DND-41 (cell line): ENCODE data around the gene RNGTT.

Experiments used
- ATAC-seq: fragments of 200-7000 bp; cut with Tn5 transposase; 3 replicates; pipeline ENCODE4 v1.9.1; 2021; ENCODE audit warnings: low read depth; ENCODE audit not compliant: insufficient read depth
- DNase-seq: peaks from one replicate; pipeline ENCODE4 v3.0.0-alpha.2; 2020
- H2AFZ ChIP-seq: 2 replicates; pipeline ENCODE4 v1.6.0; 2012; ENCODE audit warnings: low read depth, low read length
- H3K27ac ChIP-seq: 2 replicates; pipeline ENCODE4 v1.5.1; 2012; ENCODE audit warnings: low read length, inconsistent platforms
- H3K27me3 ChIP-seq: fragments of 200-600 bp; sonication (generic); 2 replicates; pipeline ENCODE4 v1.6.0; 2012; ENCODE audit warnings: low read length, mild to moderate bottlenecking, inconsistent platforms; ENCODE audit not compliant: insufficient read depth, poor library complexity
- H3K36me3 ChIP-seq: 2 replicates; pipeline ENCODE4 v1.5.1; 2012; ENCODE audit warnings: low read length, inconsistent platforms; ENCODE audit not compliant: insufficient read depth
- H3K4me1 ChIP-seq: 2 replicates; pipeline ENCODE4 v1.5.1; 2012; ENCODE audit warnings: mild to moderate bottlenecking, low read length; ENCODE audit not compliant: insufficient read depth
- H3K4me2 ChIP-seq: 2 replicates; pipeline ENCODE4 v1.6.0; 2012; ENCODE audit warnings: mild to moderate bottlenecking, moderate library complexity, low read length, inconsistent platforms; ENCODE audit not compliant: insufficient read depth
- H3K4me3 ChIP-seq, 2 experiments: fragments of 200-600 bp in 1 of 2; shearing (Covaris generic) in 1 of 2; 2 replicates each; pipeline ENCODE4 v1.5.1; 2012 to 2016; ENCODE audit warnings: inconsistent platforms in 2 of 2, low read length in 2 of 2, mild to moderate bottlenecking in 2 of 2, low read depth in 1 of 2, moderate library complexity in 1 of 2
- H3K79me2 ChIP-seq: 2 replicates; pipeline ENCODE4 v1.6.0; 2012; ENCODE audit warnings: low read length, inconsistent platforms; ENCODE audit not compliant: insufficient read depth
- H3K9ac ChIP-seq: 2 replicates; pipeline ENCODE4 v1.6.0; 2012; ENCODE audit warnings: low read depth, mild to moderate bottlenecking, inconsistent platforms, low read length, moderate library complexity
- H3K9me3 ChIP-seq: 2 replicates; pipeline ENCODE4 v1.5.1; 2012; ENCODE audit warnings: low read length, moderate library complexity, mild to moderate bottlenecking, inconsistent platforms; ENCODE audit not compliant: insufficient read depth, severe bottlenecking
- H4K20me1 ChIP-seq: 2 replicates; pipeline ENCODE4 v1.6.0; 2012; ENCODE audit warnings: low read length; ENCODE audit not compliant: insufficient read depth
- CTCF ChIP-seq: IDR thresholded peaks from 2 replicates; pipeline ENCODE4 v1.5.1; 2012; ENCODE audit warnings: borderline replicate concordance, low read length, moderate library complexity, mild to moderate bottlenecking; ENCODE audit not compliant: poor library complexity, severe bottlenecking; ENCODE audit errors: extremely low read depth
- EZH2 ChIP-seq: IDR thresholded peaks from 3 replicates; pipeline ENCODE4 v1.6.1; 2012; ENCODE audit warnings: borderline replicate concordance, low read depth, mild to moderate bottlenecking, moderate library complexity, low read length, inconsistent platforms; ENCODE audit not compliant: severe bottlenecking

RNGTT gene

GRCh38 chr6:88626460-88626859 lies 337.0 kb downstream of the RNGTT start:
- H3K9ac ChIP-seq, result no peak overlapping the region
- H3K4me3 ChIP-seq, result no peak overlapping the region
- no peaks in the 10 kb centered on the region for H4K20me1 ChIP-seq
- H3K9me3 ChIP-seq, result no peaks in the 10 kb centered on the region
- H3K27me3 ChIP-seq, result no peaks in the 10 kb centered on the region
- no peak overlapping the region for H3K27ac ChIP-seq
- TF ChIP-seq CTCF (no peak), EZH2 (no peak)
- DNase-seq (no peak), ATAC-seq (no peak)
- H3K79me2 ChIP-seq, result no peaks in the 10 kb centered on the region
- no peak overlapping the region for H2AFZ ChIP-seq
- H3K4me1 ChIP-seq, result peaks cover 26% of the 10 kb centered on the region
- no peaks in the 10 kb centered on the region for H3K36me3 ChIP-seq
- H3K4me2 ChIP-seq, result no peak overlapping the region

GRCh38 chr6:88623531-88623930 lies 339.9 kb downstream of the RNGTT start:
- Histone ChIP-seq H3K27ac (no peak overlapping the region), H2AFZ (no peak overlapping the region), H3K36me3 (no peaks in the 10 kb centered on the region), H3K9me3 (no peaks in the 10 kb centered on the region), H3K79me2 (no peaks in the 10 kb centered on the region), H3K4me2 (no peak overlapping the region), H3K4me3 (no peak overlapping the region), H3K9ac (no peak overlapping the region), H3K27me3 (no peaks in the 10 kb centered on the region), H4K20me1 (no peaks in the 10 kb centered on the region), H3K4me1 (no peaks in the 10 kb centered on the region)
- no peak for TF ChIP-seq EZH2
- TF ChIP-seq CTCF, result no peak
- no peak for DNase-seq
- no peak for ATAC-seq

- Histone ChIP-seq H3K36me3 (no peaks in the 10 kb centered on the region), H3K9me3 (no peaks in the 10 kb centered on the region), H2AFZ (no peak overlapping the region), H4K20me1 (no peaks in the 10 kb centered on the region), H3K4me2 (no peak overlapping the region), H3K79me2 (no peaks in the 10 kb centered on the region), H3K27ac (no peak overlapping the region), H3K9ac (no peak overlapping the region), H3K4me1 (no peaks in the 10 kb centered on the region), H3K27me3 (no peaks in the 10 kb centered on the region), H3K4me3 (no peak overlapping the region)
- DNase-seq (no peak), ATAC-seq (no peak)
- no peak for TF ChIP-seq EZH2
- TF ChIP-seq CTCF, result no peak
Measured at GRCh38 chr6:88619951-88620350, 343.5 kb downstream of the RNGTT start.

GRCh38 chr6:88616380-88616779 lies 347.0 kb downstream of the RNGTT start:
- ATAC-seq, result no peak
- no peak overlapping the region for H3K4me2 ChIP-seq
- DNase-seq, result no peak
- H3K27me3 ChIP-seq, result no peaks in the 10 kb centered on the region
- H2AFZ ChIP-seq, result no peak overlapping the region
- TF ChIP-seq EZH2 (no peak), CTCF (no peak)
- no peaks in the 10 kb centered on the region for H3K79me2 ChIP-seq
- H3K4me3 ChIP-seq, result no peak overlapping the region
- peaks cover 21% of the 10 kb centered on the region for H3K36me3 ChIP-seq
- H4K20me1 ChIP-seq, result no peaks in the 10 kb centered on the region
- no peaks in the 10 kb centered on the region for H3K4me1 ChIP-seq
- H3K9me3 ChIP-seq, result no peaks in the 10 kb centered on the region
- no peak overlapping the region for H3K27ac ChIP-seq
- H3K9ac ChIP-seq, result no peak overlapping the region
